Activated CD8-positive, alpha-beta T cell treated with anti-CD3 and anti-CD28 coated beads, Interleukin-2, amount 10 ng/mL, durations not matched to agents 7 days and 5 days (primary cell): ENCODE measurements around the gene CMBL. TPM values are rescaled to one million over a fixed set of nuclear protein-coding genes. Genes with fewer than 3 reads are reported as not detected.
"Not testable (repeated sequence)": the region's sequence is repeated elsewhere in the genome, so short reads cannot be mapped to it uniquely, and the experiment has no call there.

Source experiments
- ATAC-seq: fragments of 150-1000 bp; cut with Tn5 transposase; one replicate; pipeline ENCODE4 v1.10.0; 2021; ENCODE audit warnings: moderate library complexity
- CTCF ChIA-PET: fragments of 350-600 bp; sonication (Branson Sonifier 250); formaldehyde crosslinking; loops from one replicate; lab custom pipeline; 2021; ENCODE audit warnings: antibody characterized with exemption; lab: Charles Lee
- POLR2A ChIA-PET: fragments of 350-600 bp; sonication (Branson Sonifier 250); formaldehyde crosslinking; loops from one replicate; lab custom pipeline; 2021; ENCODE audit warnings: antibody characterized with exemption; lab: Charles Lee
- DNase-seq: peaks from one replicate; pipeline ENCODE4 v3.0.0-alpha.2; 2020
- H3K27ac Mint-ChIP-seq: one replicate; pipeline ENCODE4 v1.8.0; 2021; ENCODE audit warnings: mild to moderate bottlenecking, mixed read lengths
- H3K27me3 Mint-ChIP-seq: one replicate; pipeline ENCODE4 v1.8.0; 2021; ENCODE audit warnings: low read depth, mixed read lengths
- H3K36me3 Mint-ChIP-seq: one replicate; pipeline ENCODE4 v1.8.0; 2021; ENCODE audit warnings: low read depth, mixed read lengths
- H3K4me1 Mint-ChIP-seq: one replicate; pipeline ENCODE4 v1.8.0; 2021; ENCODE audit warnings: low read depth, mixed read lengths
- H3K4me3 Mint-ChIP-seq: one replicate; pipeline ENCODE4 v1.8.0; 2021; ENCODE audit warnings: mild to moderate bottlenecking, mixed read lengths
- H3K9me3 Mint-ChIP-seq: one replicate; pipeline ENCODE4 v1.8.0; 2022; ENCODE audit warnings: mixed read lengths; ENCODE audit not compliant: insufficient read depth
- total RNA-seq, 2 experiments: library from RNA; stranded (reverse); gene quantifications; one replicate each; pipeline ENCODE4 v1.2.3, GENCODE V29; 2021

CMBL gene
- total RNA-seq, 2 experiments from 2014 or later, result 1.6 to 1.9 TPM

DNA sequence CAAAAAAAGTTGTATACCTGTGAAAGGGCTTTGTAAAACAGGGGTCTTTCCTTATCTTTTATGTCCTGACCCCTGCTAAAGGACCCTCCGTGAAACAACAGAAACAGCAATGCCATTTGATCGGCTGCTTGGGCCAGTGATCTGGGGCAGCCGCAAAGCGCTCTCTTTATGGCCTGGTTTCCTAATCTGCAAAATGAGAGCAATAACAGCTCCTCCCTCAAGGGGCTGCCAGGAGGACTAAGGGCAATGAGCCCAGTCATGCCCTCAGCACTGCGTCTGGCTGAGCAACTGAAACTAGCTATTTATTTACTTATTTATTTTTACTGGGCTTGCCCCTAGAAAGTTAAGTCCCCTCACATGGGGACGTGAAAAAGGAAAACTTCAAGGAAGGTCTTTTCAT is 18.3 kb downstream of the CMBL start:
- CTCF ChIA-PET, result no interaction called here
- POLR2A ChIA-PET, result no interaction called here

GRCh38 chr5:10288592-10289219 is 19.0 kb downstream of the CMBL start:
- ChIA-PET CTCF (no interaction called here), POLR2A (no interaction called here)
- Mint-ChIP-seq H3K4me1 (peaks cover 13% of the 10 kb centered on the region), H3K9me3 (no peaks in the 10 kb centered on the region), H3K4me3 (no peak overlapping the region), H3K27ac (no peak overlapping the region), H3K27me3 (peaks cover 11% of the 10 kb centered on the region), H3K36me3 (no peaks in the 10 kb centered on the region)
- DNase-seq (peak; percentile 30), ATAC-seq (no peak)

More for the DNA sequence above, 18.3 kb downstream of the CMBL start:
- no peaks in the 10 kb centered on the region for H3K36me3 Mint-ChIP-seq
- no peak overlapping the region for H3K27ac Mint-ChIP-seq
- no peaks in the 10 kb centered on the region for H3K9me3 Mint-ChIP-seq
- H3K4me1 Mint-ChIP-seq, result peaks cover 6% of the 10 kb centered on the region
- H3K4me3 Mint-ChIP-seq, result no peak overlapping the region
- no peak for ATAC-seq
- no peak for DNase-seq
- peaks cover 14% of the 10 kb centered on the region for H3K27me3 Mint-ChIP-seq

GRCh38 chr5:10286862-10287227 is 20.9 kb downstream of the CMBL start:
- Mint-ChIP-seq H3K27ac (no peak overlapping the region), H3K4me1 (peaks cover 14% of the 10 kb centered on the region), H3K4me3 (no peak overlapping the region), H3K27me3 (peaks cover 4% of the 10 kb centered on the region), H3K36me3 (no peaks in the 10 kb centered on the region), H3K9me3 (no peaks in the 10 kb centered on the region)
- ATAC-seq (no peak), DNase-seq (no peak)
- ChIA-PET CTCF (interaction anchor here (1.6 kb wide), 1 partner anchor 137 kb away, joined by 10 read pairs; no protein-coding TSS in a partner anchor), POLR2A (no interaction called here)

DNA sequence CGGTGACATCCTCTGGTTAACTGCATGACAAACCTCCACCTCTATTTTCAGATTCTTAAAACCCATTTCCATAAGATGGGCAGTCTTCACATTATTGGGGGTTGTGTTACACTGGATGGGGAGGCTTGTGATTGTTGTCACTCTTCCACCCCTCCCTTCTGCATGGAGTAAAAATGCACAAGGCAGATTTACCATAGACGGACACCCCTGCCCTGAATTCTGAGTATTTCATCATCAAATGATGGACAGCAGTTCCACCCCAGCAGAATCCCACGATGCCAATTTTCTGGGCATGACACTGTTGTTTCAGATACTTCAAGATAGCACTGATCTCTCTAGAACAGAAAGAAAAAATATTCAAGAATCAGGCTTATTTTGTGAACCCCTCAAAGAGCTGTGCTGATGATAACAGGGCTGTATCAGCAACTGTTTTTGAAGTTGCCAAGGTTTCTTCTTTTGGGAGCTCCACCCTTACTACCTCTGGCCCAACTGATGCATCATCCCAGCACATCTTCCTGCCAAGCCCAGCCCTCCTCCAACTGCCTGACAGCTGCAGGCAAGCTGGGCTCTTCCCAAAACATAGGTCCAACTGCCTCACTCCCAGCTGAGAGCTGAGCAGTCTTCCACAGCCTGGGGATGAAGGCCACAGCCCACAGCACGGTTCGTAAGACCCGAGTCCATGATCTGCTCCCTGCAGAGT is 21.4 kb downstream of the CMBL start:
- H3K27me3 Mint-ChIP-seq, result peaks cover 4% of the 10 kb centered on the region
- no peak overlapping the region for H3K27ac Mint-ChIP-seq
- H3K4me1 Mint-ChIP-seq, result peaks cover 14% of the 10 kb centered on the region
- ATAC-seq, result no peak
- H3K9me3 Mint-ChIP-seq, result no peaks in the 10 kb centered on the region
- ChIA-PET CTCF (interaction anchor here (1.6 to 2.9 kb wide), 3 partner anchors 71 to 137 kb away, joined by 6 to 10 read pairs (median 9); no protein-coding TSS in a partner anchor), POLR2A (no interaction called here)
- H3K36me3 Mint-ChIP-seq, result no peaks in the 10 kb centered on the region
- no peak overlapping the region for H3K4me3 Mint-ChIP-seq
- DNase-seq, result no peak

DNA sequence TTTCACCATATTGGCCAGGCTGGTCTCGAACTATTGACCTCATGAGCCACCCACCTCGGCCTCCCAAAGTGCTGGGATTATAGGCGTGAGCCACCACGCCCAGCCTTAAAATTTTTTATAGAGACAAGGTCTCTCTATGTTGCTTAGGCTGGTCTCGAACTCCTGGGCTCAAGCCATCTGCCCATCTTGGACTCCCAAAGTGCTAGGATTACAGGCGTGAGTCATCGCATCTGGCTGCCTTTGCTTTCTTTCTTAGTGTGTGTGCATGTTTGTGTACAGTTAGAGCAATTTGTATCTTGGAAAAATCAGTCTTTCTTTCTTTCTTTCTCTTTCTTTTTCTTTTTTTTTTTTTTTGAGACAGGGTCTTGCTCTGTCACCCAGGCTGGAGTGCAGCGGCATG is 22.3 kb downstream of the CMBL start:
- H3K27me3 Mint-ChIP-seq, H3K9me3 Mint-ChIP-seq, H3K4me3 Mint-ChIP-seq, ATAC-seq, H3K36me3 Mint-ChIP-seq, POLR2A ChIA-PET, H3K27ac Mint-ChIP-seq, DNase-seq: not testable (repeated sequence)
- peaks cover 14% of the 10 kb centered on the region for H3K4me1 Mint-ChIP-seq
- CTCF ChIA-PET, result interaction anchor here (1.6 to 2.9 kb wide), 3 partner anchors 72 to 138 kb away, joined by 6 to 10 read pairs (median 9); no protein-coding TSS in a partner anchor

DNA sequence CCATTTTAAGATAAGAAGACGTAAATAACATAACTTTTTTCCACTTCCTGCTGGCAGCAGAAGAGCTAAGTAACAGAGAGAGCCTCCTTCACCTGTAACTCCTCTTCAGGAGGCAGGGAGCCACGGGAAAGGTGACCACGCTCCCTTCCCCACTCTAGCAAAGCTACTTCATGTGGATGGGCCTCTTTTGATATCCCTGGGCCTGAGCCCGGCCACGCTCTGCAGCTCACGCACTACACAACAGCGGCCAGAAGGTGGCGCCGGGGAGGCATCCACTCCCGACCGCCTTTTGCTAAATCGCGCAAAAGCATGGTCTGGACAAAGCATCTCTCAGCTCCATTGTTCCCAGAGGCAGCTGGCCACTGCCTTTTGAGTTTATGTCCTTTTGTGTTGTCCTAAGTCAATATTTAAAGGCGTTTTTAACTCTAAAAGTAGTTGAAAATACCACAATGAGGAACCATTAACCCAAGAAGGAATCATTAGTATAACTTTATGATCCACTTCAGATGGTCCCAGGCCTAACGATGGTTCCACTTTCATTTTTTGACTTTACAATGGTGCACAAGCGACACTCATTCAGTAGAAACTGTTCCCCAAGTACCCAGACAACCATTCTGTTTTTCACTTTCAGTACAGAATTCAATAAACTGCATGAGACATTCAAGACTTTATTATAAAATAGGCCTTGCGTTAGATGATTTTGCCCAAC is 23.6 kb downstream of the CMBL start:
- H3K36me3 Mint-ChIP-seq, result no peaks in the 10 kb centered on the region
- CTCF ChIA-PET, result interaction anchor here (0.6 to 2.9 kb wide), 40 partner anchors 8 to 469 kb away, joined by 3 to 34 read pairs (median 4); partner anchors contain the start of genes MARCHF6 and ROPN1L
- peaks cover 14% of the 10 kb centered on the region for H3K4me1 Mint-ChIP-seq
- H3K27ac Mint-ChIP-seq, result no peak overlapping the region
- POLR2A ChIA-PET, result interaction anchor here (0.9 to 1.4 kb wide), 2 partner anchors 81 to 138 kb away, joined by 4 read pairs; no protein-coding TSS in a partner anchor
- H3K9me3 Mint-ChIP-seq, result no peaks in the 10 kb centered on the region
- DNase-seq (peak; percentile 82), ATAC-seq (peak; percentile 98)
- peaks cover 4% of the 10 kb centered on the region for H3K27me3 Mint-ChIP-seq
- H3K4me3 Mint-ChIP-seq, result no peak overlapping the region

DNA sequence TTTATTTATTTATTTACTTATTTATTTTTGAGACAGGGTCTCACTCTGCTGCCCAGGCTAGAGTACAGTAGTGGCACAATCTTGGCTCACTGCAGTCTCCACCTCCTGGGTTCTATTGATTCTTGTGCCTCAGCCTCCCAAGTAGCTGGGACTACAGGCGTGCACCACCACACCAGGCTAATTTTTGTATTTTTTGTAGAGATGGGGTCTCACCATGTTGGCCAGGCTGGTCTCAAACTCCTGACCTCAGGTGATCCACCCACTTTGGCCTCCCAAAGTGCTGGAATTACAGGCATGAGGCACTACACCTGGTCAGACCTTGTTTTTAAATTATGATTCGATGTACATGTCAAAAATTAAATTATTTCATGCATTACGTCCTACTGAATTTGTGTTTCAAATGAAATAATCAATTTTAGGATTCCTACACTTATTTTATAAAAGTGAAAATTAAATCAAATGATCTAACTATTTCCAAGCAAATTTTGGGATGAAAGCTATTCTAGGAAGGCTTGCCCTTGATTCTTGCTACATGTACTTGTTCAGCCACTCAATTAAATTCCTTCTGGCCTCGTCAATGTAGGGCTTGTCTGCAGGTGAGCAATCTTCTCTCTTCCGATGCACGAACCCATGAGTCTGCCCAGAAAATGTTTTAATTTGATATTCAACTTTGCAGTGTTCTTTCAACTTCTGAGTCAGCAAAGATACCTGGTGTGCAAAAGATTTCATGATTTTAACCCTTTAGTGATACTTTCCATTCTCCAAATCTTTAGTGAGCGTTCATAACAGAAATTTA is 27.6 kb downstream of the CMBL start:
- H3K4me3 Mint-ChIP-seq, result no peak overlapping the region
- no peak overlapping the region for H3K27ac Mint-ChIP-seq
- DNase-seq (no peak), ATAC-seq (no peak)
- no peaks in the 10 kb centered on the region for H3K36me3 Mint-ChIP-seq
- ChIA-PET POLR2A (no interaction called here), CTCF (interaction anchor here (1.3 kb wide), 1 partner anchor 144 kb away, joined by 4 read pairs; no protein-coding TSS in a partner anchor)
- H3K4me1 Mint-ChIP-seq, result peaks cover 17% of the 10 kb centered on the region
- no peaks in the 10 kb centered on the region for H3K9me3 Mint-ChIP-seq
- peaks cover 16% of the 10 kb centered on the region for H3K27me3 Mint-ChIP-seq

- H3K27ac Mint-ChIP-seq, result no peak overlapping the region
- DNase-seq (no peak), ATAC-seq (no peak)
- no peaks in the 10 kb centered on the region for H3K36me3 Mint-ChIP-seq
- ChIA-PET POLR2A (no interaction called here), CTCF (interaction anchor here (3.9 kb wide), 1 partner anchor 85 kb away, joined by 12 read pairs; no protein-coding TSS in a partner anchor)
- H3K27me3 Mint-ChIP-seq, result peaks cover 16% of the 10 kb centered on the region
- H3K9me3 Mint-ChIP-seq, result no peaks in the 10 kb centered on the region
- peaks cover 17% of the 10 kb centered on the region for H3K4me1 Mint-ChIP-seq
- H3K4me3 Mint-ChIP-seq, result no peak overlapping the region
Observed at GRCh38 chr5:10279328-10279727, 28.4 kb downstream of the CMBL start.

DNA sequence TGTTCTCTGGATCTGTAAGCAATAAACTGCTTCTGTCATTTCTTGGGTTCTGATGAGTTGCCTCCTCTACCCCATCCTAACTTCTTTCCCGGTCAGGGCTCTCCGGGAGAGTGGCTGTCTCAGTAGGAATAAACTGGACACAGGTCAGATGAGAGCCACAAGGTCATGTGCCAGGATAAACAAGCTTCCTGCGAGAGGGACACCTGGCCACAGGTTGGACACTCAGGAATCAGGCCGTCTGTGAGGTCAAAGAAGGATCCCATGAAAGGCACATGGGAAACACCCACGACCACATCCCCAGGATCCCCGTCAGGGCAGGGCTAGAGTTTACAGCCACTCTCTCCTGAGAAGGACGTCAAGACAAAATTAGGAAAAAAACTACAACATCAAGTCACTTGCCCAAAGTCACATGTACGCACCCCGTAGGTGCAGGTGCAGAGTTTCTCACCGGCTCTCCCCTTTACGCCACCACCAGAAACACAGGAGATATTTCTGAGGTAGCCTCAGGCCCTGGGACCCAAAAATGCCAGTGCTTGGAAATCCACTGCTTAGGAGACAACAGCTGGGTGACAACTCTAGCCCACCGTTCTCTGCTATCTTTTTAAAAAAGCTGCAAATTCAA is 28.9 kb downstream of the CMBL start:
- peaks cover 12% of the 10 kb centered on the region for H3K4me1 Mint-ChIP-seq
- no peak for ATAC-seq
- ChIA-PET CTCF (interaction anchor here (3.9 kb wide), 1 partner anchor 86 kb away, joined by 12 read pairs; no protein-coding TSS in a partner anchor), POLR2A (no interaction called here)
- H3K9me3 Mint-ChIP-seq, result no peaks in the 10 kb centered on the region
- peaks cover 16% of the 10 kb centered on the region for H3K27me3 Mint-ChIP-seq
- no peaks in the 10 kb centered on the region for H3K36me3 Mint-ChIP-seq
- H3K27ac Mint-ChIP-seq, result no peak overlapping the region
- H3K4me3 Mint-ChIP-seq, result no peak overlapping the region
- DNase-seq, result no peak

DNA sequence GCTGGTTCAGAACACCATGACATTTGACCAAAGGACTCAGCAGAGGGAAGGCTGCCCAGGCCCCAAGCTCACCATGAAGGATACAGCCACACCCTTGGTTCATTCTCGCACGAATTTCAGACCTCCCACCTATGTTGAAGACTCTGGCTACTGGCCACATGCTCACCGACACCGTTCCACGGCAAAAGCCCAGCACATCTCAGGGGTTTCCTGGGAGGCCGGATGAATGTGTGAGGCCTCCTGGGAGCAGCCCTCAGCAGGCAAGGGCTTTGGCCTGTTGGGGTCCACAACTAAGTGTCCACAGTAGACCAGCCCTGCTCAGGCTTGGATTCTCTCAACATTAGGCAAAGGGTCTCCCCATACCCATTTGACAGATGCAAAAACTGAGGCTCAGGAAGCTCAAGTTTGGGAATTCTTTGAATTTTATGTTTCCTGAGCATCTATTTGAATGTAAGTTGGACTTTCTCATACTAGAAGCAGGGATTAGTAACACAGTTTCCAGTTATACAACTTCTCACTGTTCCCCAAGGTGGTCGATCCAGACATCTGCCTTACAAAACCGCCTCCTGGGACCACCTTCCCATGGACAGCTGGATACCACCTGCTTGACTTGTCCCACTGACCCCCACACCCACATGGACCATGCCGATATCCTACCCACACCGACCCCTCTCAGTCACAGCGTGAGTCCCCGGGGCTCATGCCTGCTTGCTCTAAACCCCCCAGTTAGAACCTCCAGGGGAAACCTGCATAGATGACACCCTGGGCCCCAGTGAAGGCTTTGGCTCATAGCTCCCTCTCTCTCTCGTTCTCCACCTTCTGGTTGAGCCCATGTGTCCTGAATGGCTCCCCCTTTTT is 29.7 kb downstream of the CMBL start:
- Mint-ChIP-seq H3K4me3 (no peak overlapping the region), H3K9me3 (no peaks in the 10 kb centered on the region), H3K4me1 (peaks cover 10% of the 10 kb centered on the region), H3K36me3 (no peaks in the 10 kb centered on the region), H3K27me3 (peaks cover 16% of the 10 kb centered on the region), H3K27ac (no peak overlapping the region)
- DNase-seq (no peak), ATAC-seq (no peak)
- POLR2A ChIA-PET, result no interaction called here
- CTCF ChIA-PET, result interaction anchor here (3.9 kb wide), 1 partner anchor 86 kb away, joined by 12 read pairs; no protein-coding TSS in a partner anchor
